HEK293T (cell line): Measurements from ENCODE around the gene MED4.

ENCODE experiments used
- BHLHE40 ChIP-seq: fragments of 450-650 bp; IDR thresholded peaks from 2 replicates; pipeline ENCODE4 v1.6.1; 2016; ENCODE audit warnings: mild to moderate bottlenecking, moderate library complexity, borderline replicate concordance
- ELF4 ChIP-seq: fragments of 450-650 bp; IDR thresholded peaks from 2 replicates; pipeline ENCODE4 v1.6.1; 2017; ENCODE audit warnings: antibody characterized with exemption
- FOXA1 ChIP-seq: fragments of 450-650 bp; IDR thresholded peaks from 2 replicates; pipeline ENCODE4 v1.6.1; 2016; ENCODE audit warnings: mild to moderate bottlenecking
- FOXK2 ChIP-seq: fragments of 450-650 bp; IDR thresholded peaks from 2 replicates; pipeline ENCODE4 v1.6.1; 2016; ENCODE audit warnings: mild to moderate bottlenecking
- FOXM1 ChIP-seq: fragments of 450-650 bp; IDR thresholded peaks from 2 replicates; pipeline ENCODE4 v1.6.1; 2017; ENCODE audit warnings: mild to moderate bottlenecking, borderline replicate concordance
- HDGF ChIP-seq: fragments of 450-650 bp; IDR thresholded peaks from 2 replicates; pipeline ENCODE4 v1.6.1; 2017; ENCODE audit warnings: antibody characterized with exemption, borderline replicate concordance
- LEF1 ChIP-seq: fragments of 450-650 bp; IDR thresholded peaks from 2 replicates; pipeline ENCODE4 v1.6.1; 2017; ENCODE audit warnings: mild to moderate bottlenecking, borderline replicate concordance
- NFRKB ChIP-seq: fragments of 450-650 bp; IDR thresholded peaks from 2 replicates; pipeline ENCODE4 v1.6.1; 2016; ENCODE audit warnings: mild to moderate bottlenecking, moderate library complexity
- SP1 ChIP-seq: fragments of 450-650 bp; IDR thresholded peaks from 2 replicates; pipeline ENCODE4 v1.6.1; 2017
- SUZ12 ChIP-seq: fragments of 450-650 bp; IDR thresholded peaks from 2 replicates; pipeline ENCODE4 v1.6.1; 2016; ENCODE audit warnings: mild to moderate bottlenecking
- TF ChIP-seq, protein P1 (sequence below): fragments of 450-650 bp; IDR thresholded peaks from 2 replicates; pipeline ENCODE4 v1.6.1; 2016

GRCh38 chr13:48055712-48056111 is 39.2 kb downstream of the MED4 start:
- TF ChIP-seq BHLHE40, result no peak
- TF ChIP-seq FOXA1, result no peak
- TF ChIP-seq ELF4, result no peak
- TF ChIP-seq FOXK2, result no peak
- no peak for TF ChIP-seq FOXM1
- no peak for TF ChIP-seq SUZ12
- TF ChIP-seq SP1, result no peak
- TF ChIP-seq, protein P1, sequence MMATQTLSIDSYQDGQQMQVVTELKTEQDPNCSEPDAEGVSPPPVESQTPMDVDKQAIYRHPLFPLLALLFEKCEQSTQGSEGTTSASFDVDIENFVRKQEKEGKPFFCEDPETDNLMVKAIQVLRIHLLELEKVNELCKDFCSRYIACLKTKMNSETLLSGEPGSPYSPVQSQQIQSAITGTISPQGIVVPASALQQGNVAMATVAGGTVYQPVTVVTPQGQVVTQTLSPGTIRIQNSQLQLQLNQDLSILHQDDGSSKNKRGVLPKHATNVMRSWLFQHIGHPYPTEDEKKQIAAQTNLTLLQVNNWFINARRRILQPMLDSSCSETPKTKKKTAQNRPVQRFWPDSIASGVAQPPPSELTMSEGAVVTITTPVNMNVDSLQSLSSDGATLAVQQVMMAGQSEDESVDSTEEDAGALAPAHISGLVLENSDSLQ, result no peak
- TF ChIP-seq HDGF, result no peak
- no peak for TF ChIP-seq NFRKB
- TF ChIP-seq LEF1, result no peak
